ENCODE measurements around the gene ATP11A. TPM values are rescaled to one million over a fixed set of nuclear protein-coding genes. Genes with fewer than 3 reads are reported as not detected.

Gene ATP11A
- total and polyA plus RNA-seq, 2 experiments from 2014 or later = 12.3 to 52.6 TPM

- H3K27ac ChIP-seq (ENCODE audit: low read depth) = 0 out of 2 replicates have a peak overlapping the region, but pooled peaks have one; percentile 55
- no peaks in the 10 kb centered on the region for H4K20me1 ChIP-seq (replicated peaks; ENCODE audit: insufficient read depth)
- H3K36me3 Mint-ChIP-seq (ENCODE audit: low read depth) = peaks cover 60% of the 10 kb centered on the region
- peaks cover 24% of the 10 kb centered on the region for H3K9me3 Mint-ChIP-seq
- peaks cover 76% of the 10 kb centered on the region for H3K4me1 Mint-ChIP-seq
- no peak overlapping the region for H3K4me3 Mint-ChIP-seq
- no peak for DNase-seq (ENCODE audit: low spot score)
- H3K36me3 ChIP-seq (ENCODE audit: insufficient read depth) = no peaks in the 10 kb centered on the region
- no peaks in the 10 kb centered on the region for H3K9me2 ChIP-seq (ENCODE audit: insufficient read depth)
- H3K79me2 ChIP-seq (replicated peaks; ENCODE audit: insufficient read depth) = peaks cover 76% of the 10 kb centered on the region
- H2AFZ ChIP-seq = no peak overlapping the region
- H3K4me3 ChIP-seq = no peak overlapping the region
- H3K27me3 Mint-ChIP-seq (ENCODE audit: insufficient read depth, low read depth, poor library complexity) = peaks cover 31% of the 10 kb centered on the region
- H3K4me1 ChIP-seq (ENCODE audit: insufficient read depth) = peaks cover 47% of the 10 kb centered on the region
- no peak overlapping the region for H3K4me2 ChIP-seq
- H3F3A ChIP-seq (replicated peaks; ENCODE audit: low read depth) = 0 out of 2 replicates have a peak, but pooled peaks cover 9% of the 10 kb centered on the region
- no peaks in the 10 kb centered on the region for H3K27me3 ChIP-seq (ENCODE audit: insufficient read depth)
- H3K27ac Mint-ChIP-seq = peak overlapping the region; percentile 79
- TF ChIP-seq EZH2phosphoT487 (IDR thresholded peaks at IDR 0.05; ENCODE audit: unreplicated experiment) = no peak
- TF ChIP-seq, protein P1, sequence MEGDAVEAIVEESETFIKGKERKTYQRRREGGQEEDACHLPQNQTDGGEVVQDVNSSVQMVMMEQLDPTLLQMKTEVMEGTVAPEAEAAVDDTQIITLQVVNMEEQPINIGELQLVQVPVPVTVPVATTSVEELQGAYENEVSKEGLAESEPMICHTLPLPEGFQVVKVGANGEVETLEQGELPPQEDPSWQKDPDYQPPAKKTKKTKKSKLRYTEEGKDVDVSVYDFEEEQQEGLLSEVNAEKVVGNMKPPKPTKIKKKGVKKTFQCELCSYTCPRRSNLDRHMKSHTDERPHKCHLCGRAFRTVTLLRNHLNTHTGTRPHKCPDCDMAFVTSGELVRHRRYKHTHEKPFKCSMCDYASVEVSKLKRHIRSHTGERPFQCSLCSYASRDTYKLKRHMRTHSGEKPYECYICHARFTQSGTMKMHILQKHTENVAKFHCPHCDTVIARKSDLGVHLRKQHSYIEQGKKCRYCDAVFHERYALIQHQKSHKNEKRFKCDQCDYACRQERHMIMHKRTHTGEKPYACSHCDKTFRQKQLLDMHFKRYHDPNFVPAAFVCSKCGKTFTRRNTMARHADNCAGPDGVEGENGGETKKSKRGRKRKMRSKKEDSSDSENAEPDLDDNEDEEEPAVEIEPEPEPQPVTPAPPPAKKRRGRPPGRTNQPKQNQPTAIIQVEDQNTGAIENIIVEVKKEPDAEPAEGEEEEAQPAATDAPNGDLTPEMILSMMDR (conservative IDR thresholded peaks at IDR 0.05; ENCODE audit: low read depth in 2 of 2) = no peak
- TF ChIP-seq ETS1 (IDR thresholded peaks at IDR 0.05) = no peak
- TF ChIP-seq ZNF114 (CRISPR knock-in tag; IDR thresholded peaks at IDR 0.05) = no peak
- no peak for TF ChIP-seq ZNF462 (CRISPR knock-in tag; IDR thresholded peaks at IDR 0.05)
- no peak for TF ChIP-seq JUNB (IDR thresholded peaks at IDR 0.05; ENCODE audit: unreplicated experiment)
- TF ChIP-seq NANOG (IDR thresholded peaks at IDR 0.05; ENCODE audit: borderline replicate concordance) = no peak
- TF ChIP-seq STAT1 (IDR thresholded peaks at IDR 0.05; ENCODE audit: unreplicated experiment) = no peak
- TF ChIP-seq EZH2 (IDR thresholded peaks at IDR 0.05; ENCODE audit: low read depth, unreplicated experiment) = no peak
- TF ChIP-seq REST (IDR thresholded peaks at IDR 0.05; ENCODE audit: unreplicated experiment) = no peak
- TF ChIP-seq ZNF331 (CRISPR knock-in tag; IDR thresholded peaks at IDR 0.05; ENCODE audit: low read depth) = no peak
- TF ChIP-seq POLR2AphosphoS5 (IDR thresholded peaks at IDR 0.05; ENCODE audit: low read depth) = no peak
- no peak for TF ChIP-seq CREB1 (CRISPR knock-in tag; IDR thresholded peaks at IDR 0.05; ENCODE audit: low read depth)
- no peak for ATAC-seq
These were observed 28.5 kb downstream of the ATP11A start for GRCh38 chr13:112718318-112718717.

Measured in GM23338 (cell line).